ENCODE data around the gene AREG. TPM values are rescaled to one million over a fixed set of nuclear protein-coding genes. Genes with fewer than 3 reads are reported as not detected.

AREG gene
- total and polyA plus RNA-seq, 2 experiments from 2014 or later, result 128 to 129 TPM

DNA sequence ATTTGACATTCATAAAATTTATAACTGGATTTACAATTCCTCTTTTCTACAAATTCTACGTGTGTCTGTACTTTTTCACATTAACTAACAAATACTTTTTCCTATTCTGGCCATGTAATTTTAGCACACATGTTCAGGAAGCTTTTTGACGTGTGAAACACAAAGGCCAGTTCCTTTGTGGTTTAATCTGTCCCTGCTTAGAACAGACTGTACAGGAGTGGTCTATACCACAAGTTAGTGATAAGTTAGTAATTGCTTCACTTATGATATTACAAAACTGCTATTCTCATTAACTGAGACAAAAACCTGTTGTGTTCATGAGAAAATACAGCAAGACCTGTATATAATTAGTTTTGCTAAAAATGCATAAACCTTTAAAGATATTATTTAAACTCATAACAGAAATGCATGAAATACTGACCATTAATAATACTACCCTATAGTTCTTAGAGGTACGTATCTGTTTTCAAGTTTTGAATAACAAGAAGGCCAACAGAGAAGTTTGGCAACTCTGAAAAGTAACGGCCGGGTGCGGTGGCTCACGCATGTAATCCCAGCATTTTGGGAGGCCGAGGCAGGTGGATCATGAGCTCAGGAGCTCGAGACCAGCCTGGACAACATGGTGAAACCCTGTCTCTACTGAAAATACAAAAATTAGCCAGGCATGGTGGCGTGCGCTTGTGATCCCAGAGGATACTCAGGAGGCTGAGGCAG lies 13.7 kb upstream of the AREG start:
- H3K27ac ChIP-seq, result no peak overlapping the region
- 80% methylated on average over 11 of the region's 11 CpGs for WGBS (ENCODE audit: low lambda C conversion rate, missing lambda C conversion rate)

DNA sequence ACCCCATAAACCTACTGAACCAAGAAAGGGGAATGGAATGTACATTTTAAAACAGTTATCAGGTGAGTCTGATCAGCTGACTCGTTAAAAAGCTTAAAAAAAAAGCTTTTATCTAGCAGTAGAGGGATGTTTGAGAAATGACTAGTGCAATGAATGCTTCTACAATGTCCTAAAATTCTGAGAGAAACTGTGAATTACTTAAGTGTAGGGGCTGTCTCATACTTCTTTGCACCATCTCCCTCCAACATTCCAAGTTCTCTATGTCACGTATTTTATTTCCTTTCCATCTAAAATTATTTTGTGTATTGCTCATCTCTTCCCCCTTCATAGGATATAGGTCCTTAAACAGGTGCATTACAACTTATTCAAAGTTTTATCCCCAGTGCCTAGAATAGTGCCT lies 11.9 kb upstream of the AREG start:
- Histone ChIP-seq H3K9me2 (replicated peaks; ENCODE audit: insufficient read depth) (no peaks in the 10 kb centered on the region), H3K4me1 (ENCODE audit: insufficient read depth) (no peaks in the 10 kb centered on the region), H3K4me2 (no peak overlapping the region), H3K9me3 (ENCODE audit: low read depth) (no peaks in the 10 kb centered on the region), H4K20me1 (ENCODE audit: insufficient read depth, poor library complexity, severe bottlenecking) (no peaks in the 10 kb centered on the region), H2AFZ (no peak overlapping the region), H3K27me3 (no peaks in the 10 kb centered on the region), H3K36me3 (replicated peaks; ENCODE audit: insufficient read depth, low read depth) (no peaks in the 10 kb centered on the region), H3K27ac (no peak overlapping the region), H3K4me3 (no peak overlapping the region), H3K79me2 (no peaks in the 10 kb centered on the region)
- WGBS (ENCODE audit: low lambda C conversion rate, missing lambda C conversion rate), result 58% methylated on average over 2 of the region's 2 CpGs
- TF ChIP-seq, protein P1, sequence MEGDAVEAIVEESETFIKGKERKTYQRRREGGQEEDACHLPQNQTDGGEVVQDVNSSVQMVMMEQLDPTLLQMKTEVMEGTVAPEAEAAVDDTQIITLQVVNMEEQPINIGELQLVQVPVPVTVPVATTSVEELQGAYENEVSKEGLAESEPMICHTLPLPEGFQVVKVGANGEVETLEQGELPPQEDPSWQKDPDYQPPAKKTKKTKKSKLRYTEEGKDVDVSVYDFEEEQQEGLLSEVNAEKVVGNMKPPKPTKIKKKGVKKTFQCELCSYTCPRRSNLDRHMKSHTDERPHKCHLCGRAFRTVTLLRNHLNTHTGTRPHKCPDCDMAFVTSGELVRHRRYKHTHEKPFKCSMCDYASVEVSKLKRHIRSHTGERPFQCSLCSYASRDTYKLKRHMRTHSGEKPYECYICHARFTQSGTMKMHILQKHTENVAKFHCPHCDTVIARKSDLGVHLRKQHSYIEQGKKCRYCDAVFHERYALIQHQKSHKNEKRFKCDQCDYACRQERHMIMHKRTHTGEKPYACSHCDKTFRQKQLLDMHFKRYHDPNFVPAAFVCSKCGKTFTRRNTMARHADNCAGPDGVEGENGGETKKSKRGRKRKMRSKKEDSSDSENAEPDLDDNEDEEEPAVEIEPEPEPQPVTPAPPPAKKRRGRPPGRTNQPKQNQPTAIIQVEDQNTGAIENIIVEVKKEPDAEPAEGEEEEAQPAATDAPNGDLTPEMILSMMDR (IDR thresholded peaks at IDR 0.05; ENCODE audit: poor library complexity), result no peak
- TF ChIP-seq EZH2phosphoT487 (IDR thresholded peaks at IDR 0.05; ENCODE audit: low read depth, severe bottlenecking, unreplicated experiment), result no peak
- TF ChIP-seq EZH2 (IDR thresholded peaks at IDR 0.05; ENCODE audit: borderline replicate concordance), result no peak
- DNase-seq (ENCODE audit: low spot score), result no peak

More for the DNA sequence above, 13.7 kb upstream of the AREG start:
- Histone ChIP-seq H4K20me1 (ENCODE audit: insufficient read depth, poor library complexity, severe bottlenecking) (no peaks in the 10 kb centered on the region), H3K27me3 (no peaks in the 10 kb centered on the region), H3K79me2 (no peaks in the 10 kb centered on the region), H3K4me3 (no peak overlapping the region), H3K36me3 (replicated peaks; ENCODE audit: insufficient read depth, low read depth) (no peaks in the 10 kb centered on the region), H3K4me2 (no peak overlapping the region), H3K9me2 (replicated peaks; ENCODE audit: insufficient read depth) (no peaks in the 10 kb centered on the region), H2AFZ (no peak overlapping the region), H3K4me1 (ENCODE audit: insufficient read depth) (no peaks in the 10 kb centered on the region), H3K9me3 (ENCODE audit: low read depth) (no peaks in the 10 kb centered on the region)
- TF ChIP-seq EZH2phosphoT487 (IDR thresholded peaks at IDR 0.05; ENCODE audit: low read depth, severe bottlenecking, unreplicated experiment) (no peak), EZH2 (IDR thresholded peaks at IDR 0.05; ENCODE audit: borderline replicate concordance) (no peak)
- TF ChIP-seq, protein P1 (IDR thresholded peaks at IDR 0.05; ENCODE audit: poor library complexity), result no peak
- DNase-seq (ENCODE audit: low spot score), result no peak

DNA sequence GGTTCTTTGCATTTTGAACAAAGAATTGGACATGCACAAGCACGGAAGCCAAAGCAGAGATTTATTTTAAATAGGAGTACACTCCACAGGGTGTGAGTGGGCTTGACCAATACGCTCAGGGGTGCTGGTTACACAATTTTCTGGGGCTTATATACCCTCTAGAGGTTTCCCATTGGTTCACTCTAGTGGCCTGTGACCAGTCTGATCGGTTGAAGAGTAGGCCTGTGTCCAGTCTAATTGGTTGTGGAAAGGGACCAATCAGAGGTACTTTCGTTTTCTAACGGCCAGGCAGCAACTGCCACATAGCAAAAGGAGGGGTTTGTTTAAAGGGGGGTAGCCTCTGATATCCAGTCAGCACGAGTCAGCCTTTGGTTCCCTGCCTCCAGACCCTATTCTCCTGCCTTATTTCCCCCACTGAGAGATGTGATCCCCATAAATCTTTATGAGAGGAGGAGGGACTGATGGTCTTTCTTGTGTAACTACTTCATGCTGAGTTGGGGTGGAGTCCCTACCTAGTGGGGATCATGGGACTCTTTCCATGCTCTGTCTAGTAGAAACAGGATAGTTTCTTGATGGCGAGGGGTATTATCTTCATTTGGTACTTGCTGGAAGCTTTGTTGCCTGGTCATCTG lies 11.3 kb upstream of the AREG start:
- H3K36me3 ChIP-seq (replicated peaks; ENCODE audit: insufficient read depth, low read depth), result no peaks in the 10 kb centered on the region
- no peaks in the 10 kb centered on the region for H3K9me3 ChIP-seq (ENCODE audit: low read depth)
- H2AFZ ChIP-seq, result no peak overlapping the region
- no peaks in the 10 kb centered on the region for H3K9me2 ChIP-seq (replicated peaks; ENCODE audit: insufficient read depth)
- WGBS (ENCODE audit: low lambda C conversion rate, missing lambda C conversion rate), result 87% methylated on average over 7 of the region's 7 CpGs
- TF ChIP-seq EZH2phosphoT487 (IDR thresholded peaks at IDR 0.05; ENCODE audit: low read depth, severe bottlenecking, unreplicated experiment) (no peak), EZH2 (IDR thresholded peaks at IDR 0.05; ENCODE audit: borderline replicate concordance) (no peak)
- TF ChIP-seq, protein P1 (IDR thresholded peaks at IDR 0.05; ENCODE audit: poor library complexity), result no peak
- no peak for DNase-seq (ENCODE audit: low spot score)
- no peak overlapping the region for H3K27ac ChIP-seq
- no peaks in the 10 kb centered on the region for H3K27me3 ChIP-seq
- H3K79me2 ChIP-seq, result no peaks in the 10 kb centered on the region
- H3K4me1 ChIP-seq (ENCODE audit: insufficient read depth), result no peaks in the 10 kb centered on the region
- H3K4me3 ChIP-seq, result no peak overlapping the region
- no peaks in the 10 kb centered on the region for H4K20me1 ChIP-seq (ENCODE audit: insufficient read depth, poor library complexity, severe bottlenecking)
- H3K4me2 ChIP-seq, result no peak overlapping the region
